CD14-positive monocyte (primary cell): ENCODE measurements around the gene NUP210. TPM values are rescaled to one million over a fixed set of nuclear protein-coding genes. Genes with fewer than 3 reads are reported as not detected.

Source experiments
- DNase-seq, 3 donors: peaks; one replicate each; pipeline ENCODE4 v3.0.0-alpha.2; 2011 to 2022
- H2AFZ ChIP-seq: 2 replicates; pipeline ENCODE4 v1.6.0; 2012; ENCODE audit warnings: mild to moderate bottlenecking, low read depth, low read length, inconsistent platforms; ENCODE audit not compliant: insufficient read depth, poor library complexity, severe bottlenecking
- H3K27ac ChIP-seq, 2 donors: 1 replicate in 1 of 2; 2 replicates in 1 of 2; pipeline ENCODE4 v1.5.1; 2012 to 2013; ENCODE audit warnings: low read length in 2 of 2, control low read depth in 1 of 2, inconsistent platforms in 1 of 2, low read depth in 1 of 2, mild to moderate bottlenecking in 1 of 2
- H3K27me3 ChIP-seq, 2 donors: one replicate each; pipeline versions ENCODE4 v1.6.0 to v1.6.1; 2011 to 2013; ENCODE audit warnings: low read length in 2 of 2; ENCODE audit not compliant: control insufficient read depth in 2 of 2, insufficient read depth in 2 of 2
- H3K36me3 ChIP-seq, 2 donors: replicated peaks in 1 of 2; 1 replicate in 1 of 2; 2 replicates in 1 of 2; pipeline versions ENCODE4 v1.5.1 to v1.6.1; 2012 to 2013; ENCODE audit warnings: low read length in 2 of 2, control low read depth in 1 of 2, inconsistent platforms in 1 of 2, mild to moderate bottlenecking in 1 of 2; ENCODE audit not compliant: insufficient read depth in 2 of 2, control insufficient read depth in 1 of 2
- H3K4me1 ChIP-seq, 2 donors: 1 replicate in 1 of 2; 2 replicates in 1 of 2; pipeline versions ENCODE4 v1.5.1 to v1.6.1; 2012 to 2013; ENCODE audit warnings: low read length in 2 of 2, control low read depth in 1 of 2, inconsistent platforms in 1 of 2, mild to moderate bottlenecking in 1 of 2, moderate library complexity in 1 of 2; ENCODE audit not compliant: insufficient read depth in 2 of 2, control insufficient read depth in 1 of 2
- H3K4me2 ChIP-seq: replicated peaks from 2 replicates; pipeline ENCODE3; 2012; ENCODE audit warnings: low read length, moderate library complexity, mild to moderate bottlenecking; ENCODE audit not compliant: poor library complexity, severe bottlenecking; ENCODE audit errors: extremely low read depth
- H3K4me3 ChIP-seq, 3 experiments: fragments of 200-600 bp in 1 of 3; sonication (generic) in 1 of 3; replicated peaks in 1 of 3; 1 replicate in 2 of 3; 2 replicates in 1 of 3; pipeline ENCODE4 v1.5.1; 2011 to 2013; ENCODE audit warnings: low read length in 3 of 3, mild to moderate bottlenecking in 3 of 3, control low read depth in 2 of 3, low read depth in 2 of 3, inconsistent platforms in 1 of 3, moderate library complexity in 1 of 3
- H3K79me2 ChIP-seq: 2 replicates; pipeline ENCODE4 v1.6.0; 2012; ENCODE audit warnings: mild to moderate bottlenecking, control low read depth, inconsistent platforms, low read length, moderate library complexity; ENCODE audit not compliant: insufficient read depth
- H3K9ac ChIP-seq: 2 replicates; pipeline ENCODE4 v1.6.0; 2017; ENCODE audit warnings: low read length, mild to moderate bottlenecking; ENCODE audit not compliant: insufficient read depth, poor library complexity, severe bottlenecking
- H3K9me3 ChIP-seq, 2 donors: replicated peaks in 1 of 2; 1 replicate in 1 of 2; 2 replicates in 1 of 2; pipeline versions ENCODE4 v1.5.1 to v1.6.1; 2012 to 2013; ENCODE audit warnings: low read length in 2 of 2, control low read depth in 1 of 2; ENCODE audit not compliant: control insufficient read depth in 1 of 2, insufficient read depth in 1 of 2
- H4K20me1 ChIP-seq: 2 replicates; pipeline ENCODE4 v1.6.0; 2012; ENCODE audit warnings: mild to moderate bottlenecking, low read length, control low read depth, moderate library complexity; ENCODE audit not compliant: insufficient read depth
- H3K27ac Mint-ChIP-seq, 7 donors: one replicate each; pipeline ENCODE4 v1.8.0; 2020; ENCODE audit warnings: mild to moderate bottlenecking in 7 of 7, mixed read lengths in 7 of 7, moderate library complexity in 6 of 7, inconsistent platforms in 2 of 7
- H3K27me3 Mint-ChIP-seq, 3 donors: one replicate each; pipeline ENCODE4 v1.8.0; 2021 to 2022; ENCODE audit warnings: low read depth in 3 of 3, mild to moderate bottlenecking in 3 of 3, mixed read lengths in 3 of 3, moderate library complexity in 3 of 3, inconsistent platforms in 1 of 3
- H3K36me3 Mint-ChIP-seq, 2 donors: one replicate each; pipeline ENCODE4 v1.8.0; 2020; ENCODE audit warnings: mixed read lengths in 2 of 2, inconsistent platforms in 1 of 2, mild to moderate bottlenecking in 1 of 2
- H3K4me1 Mint-ChIP-seq: one replicate; pipeline ENCODE4 v1.8.0; 2020; ENCODE audit warnings: mild to moderate bottlenecking, mixed read lengths
- H3K4me3 Mint-ChIP-seq, 2 donors: one replicate each; pipeline ENCODE4 v1.8.0; 2020; ENCODE audit warnings: mild to moderate bottlenecking in 2 of 2, mixed read lengths in 2 of 2, moderate library complexity in 1 of 2
- H3K9me3 Mint-ChIP-seq, 7 donors: one replicate each; pipeline ENCODE4 v1.8.0; 2020 to 2022; ENCODE audit warnings: mixed read lengths in 7 of 7, mild to moderate bottlenecking in 6 of 7, moderate library complexity in 6 of 7, inconsistent platforms in 2 of 7
- CTCF ChIP-seq: fragments of 200-600 bp; IDR thresholded peaks from one replicate; pipeline ENCODE4 v1.8.0; 2022; ENCODE audit warnings: antibody characterized with exemption, mild to moderate bottlenecking
- WGBS: methylation state at CpG from one replicate; pipeline ENCODE4 v1.1.5; 2013; ENCODE audit warnings: missing lambda C conversion rate; ENCODE audit not compliant: insufficient coverage; 5-methylcytosine and 5-hydroxymethylcytosine counted together
- intact Hi-C, 2 donors: fragments of 100-400 bp; cut with micrococcal nuclease; formaldehyde crosslinking; loops; one replicate each; pipeline versions ENCODE4 v1.15.0 to v1.15.1; 2023
- polyA plus RNA-seq, 3 donors: library from polyadenylated mRNA; depleted of rRNA in 1 of 3; unstranded in 2 of 3; stranded (reverse) in 1 of 3; fragments of 300-500 nt in 2 of 3; fragments of >200 nt in 1 of 3; fragmentation: Illumina TruSeq in 2 of 3; gene quantifications; 1 replicate in 2 of 3; 2 replicates in 1 of 3; pipeline ENCODE4 v1.2.3, GENCODE V29; 2012 to 2021

Gene NUP210
- polyA plus RNA-seq, 3 donors, result 7.9 to 43.5 (median 13.0) TPM

GRCh38 chr3:13425689-13426088 is 5.6 kb upstream of the NUP210 start:
- Mint-ChIP-seq H3K27me3 (peaks cover 0 to 4% (median 0%) of the 10 kb centered on the region in 3 donors), H3K4me3 (no peak overlapping the region), H3K4me1 (peaks cover 24% of the 10 kb centered on the region), H3K9me3 (peaks cover 0 to 2% (median 0%) of the 10 kb centered on the region in 7 donors), H3K36me3 (peaks cover 0 to 4% of the 10 kb centered on the region in 2 donors), H3K27ac (no peak overlapping the region)
- Histone ChIP-seq H4K20me1 (no peaks in the 10 kb centered on the region), H3K4me2 (no peak overlapping the region), H3K79me2 (peaks cover 3% of the 10 kb centered on the region), H3K27me3 (no peaks in the 10 kb centered on the region), H3K27ac (no peak overlapping the region), H3K4me1 (peaks cover 10% of the 10 kb centered on the region in 2 donors), H3K36me3 (no peaks in the 10 kb centered on the region), H3K9ac (no peak overlapping the region), H2AFZ (no peak overlapping the region), H3K9me3 (no peaks in the 10 kb centered on the region), H3K4me3 (no peak overlapping the region)
- intact Hi-C loops, result no loop called here
- DNase-seq, result no peak
- TF ChIP-seq CTCF, result no peak
- WGBS, result 100% methylated on average over 1 of the region's 2 CpGs

DNA sequence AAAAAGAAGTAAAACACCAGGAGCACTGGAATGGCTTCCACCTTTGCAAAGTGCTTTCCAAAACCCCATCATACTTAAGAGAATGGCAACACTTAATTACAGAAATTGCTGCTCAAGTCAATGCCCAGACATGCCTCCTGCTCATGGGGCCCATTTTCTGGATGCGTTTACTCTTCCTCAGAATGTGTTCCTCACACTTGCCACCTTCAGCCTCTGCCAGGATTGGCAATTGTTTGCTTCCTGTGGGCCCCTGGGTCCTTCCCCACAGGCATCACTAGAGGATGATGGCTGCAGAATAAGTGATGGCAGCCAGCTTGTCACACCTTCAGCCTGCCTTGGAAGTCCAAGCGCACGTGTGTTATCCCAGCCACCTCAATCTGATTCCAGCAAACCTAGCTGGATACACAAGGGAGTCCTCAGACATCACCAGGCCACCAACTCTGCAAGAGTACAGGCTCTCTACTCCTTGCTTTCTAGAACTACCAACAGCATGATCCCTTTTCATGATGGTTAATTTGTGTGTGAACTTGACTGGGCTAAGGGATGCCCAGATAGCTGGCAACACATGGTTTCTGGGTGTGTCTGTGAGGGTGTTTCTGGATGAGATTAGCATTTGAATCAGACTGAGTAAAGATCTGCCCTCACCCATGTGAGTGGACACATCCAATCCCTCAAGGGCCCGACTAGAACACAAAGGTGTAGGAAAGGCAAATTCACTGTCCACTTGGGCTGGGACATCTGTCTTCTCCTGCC is 4.9 kb upstream of the NUP210 start:
- Mint-ChIP-seq H3K9me3 (peaks cover 0 to 2% (median 0%) of the 10 kb centered on the region in 7 donors), H3K36me3 (peaks cover 0 to 4% of the 10 kb centered on the region in 2 donors), H3K4me3 (no peak overlapping the region), H3K27ac (peak overlapping the region in 2 of 7 donors; percentile 40 to 46), H3K27me3 (peaks cover 0 to 4% (median 0%) of the 10 kb centered on the region in 3 donors), H3K4me1 (peaks cover 25% of the 10 kb centered on the region)
- Histone ChIP-seq H3K4me1 (peaks cover 13 to 14% of the 10 kb centered on the region in 2 donors), H3K9ac (no peak overlapping the region), H3K4me3 (no peak overlapping the region), H3K9me3 (no peaks in the 10 kb centered on the region), H3K4me2 (no peak overlapping the region), H3K27me3 (no peaks in the 10 kb centered on the region), H2AFZ (no peak overlapping the region), H3K79me2 (peaks cover 9% of the 10 kb centered on the region), H4K20me1 (no peaks in the 10 kb centered on the region), H3K36me3 (no peaks in the 10 kb centered on the region), H3K27ac (no peak overlapping the region)
- intact Hi-C loops, result no loop called here
- no peak for TF ChIP-seq CTCF
- 93% methylated on average over 4 of the region's 4 CpGs for WGBS
- DNase-seq, result no peak
